ENCODE results near the gene BEGAIN.

BEGAIN gene

DNA sequence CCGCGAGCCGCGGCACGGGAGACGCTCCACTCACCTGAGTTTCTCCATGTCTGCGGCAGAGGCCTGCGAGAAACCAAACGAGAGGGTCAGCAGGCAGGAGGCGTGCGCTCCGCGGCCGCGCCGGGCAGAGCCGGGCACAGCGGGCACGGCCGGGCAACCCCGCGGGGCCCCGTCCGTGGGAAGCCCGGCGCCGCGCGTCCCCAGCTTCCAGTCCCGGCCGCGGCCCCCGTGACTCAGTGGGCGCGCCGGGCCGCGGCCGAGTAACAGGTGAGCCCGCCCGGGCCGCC, 19.4 kb downstream of the BEGAIN start:
- no peak for DNase-seq (ENCODE audit: low spot score)

GRCh38 chr14:100567009-100567876, 20.0 kb downstream of the BEGAIN start:
- DNase-seq (ENCODE audit: low spot score), result no peak

GRCh38 chr14:100566586-100566985, 20.6 kb downstream of the BEGAIN start:
- no peak for DNase-seq (ENCODE audit: low spot score)

DNA sequence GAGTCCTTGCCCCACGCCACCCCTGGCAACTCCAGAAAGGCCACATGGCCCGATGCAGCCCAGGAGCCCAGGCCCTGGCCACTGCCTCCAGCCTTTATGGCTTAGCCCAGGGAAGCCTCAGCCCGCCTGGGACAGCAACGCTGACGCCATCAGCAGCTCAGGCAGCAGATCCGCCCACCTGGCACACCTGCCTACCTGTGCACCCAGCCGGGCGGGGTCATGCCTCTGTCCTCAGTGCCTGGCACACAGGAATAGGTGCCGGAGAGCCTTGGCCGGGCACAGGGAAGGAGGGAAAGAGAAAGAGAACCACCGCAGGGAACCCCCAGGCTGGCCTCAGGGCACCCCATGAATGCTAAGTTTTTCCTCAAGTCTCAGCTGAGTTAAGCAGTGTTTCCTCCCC, 21.1 kb downstream of the BEGAIN start:
- DNase-seq (ENCODE audit: low spot score), result no peak

- DNase-seq (ENCODE audit: low spot score), result no peak
Measured at GRCh38 chr14:100565650-100566049, 21.6 kb downstream of the BEGAIN start.

DNA sequence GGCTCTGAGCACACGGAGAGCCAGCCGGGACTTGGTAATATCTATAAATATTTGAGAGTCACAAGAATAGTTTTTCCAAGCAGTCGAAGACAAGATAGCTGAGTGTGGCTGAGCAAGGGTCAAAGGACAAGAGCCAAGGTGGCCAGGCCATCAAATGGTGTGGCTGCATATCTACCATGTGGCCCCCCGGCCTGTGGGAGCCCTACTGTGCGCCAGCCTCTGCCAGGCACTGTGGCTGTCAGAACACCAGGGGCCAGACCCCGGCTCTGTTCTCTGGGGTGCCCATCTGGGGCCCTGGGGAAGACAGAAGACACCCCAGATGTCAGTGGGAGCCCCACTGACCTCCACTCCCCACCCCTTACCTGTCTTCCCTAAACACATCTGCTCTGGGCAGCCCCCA, 22.7 kb downstream of the BEGAIN start:
- no peak for DNase-seq (ENCODE audit: low spot score)

GRCh38 chr14:100562751-100563150, 24.5 kb downstream of the BEGAIN start:
- no peak for DNase-seq (ENCODE audit: low spot score)

- no peak for DNase-seq (ENCODE audit: low spot score)
Measured at GRCh38 chr14:100561005-100561404, 26.2 kb downstream of the BEGAIN start.

DNA sequence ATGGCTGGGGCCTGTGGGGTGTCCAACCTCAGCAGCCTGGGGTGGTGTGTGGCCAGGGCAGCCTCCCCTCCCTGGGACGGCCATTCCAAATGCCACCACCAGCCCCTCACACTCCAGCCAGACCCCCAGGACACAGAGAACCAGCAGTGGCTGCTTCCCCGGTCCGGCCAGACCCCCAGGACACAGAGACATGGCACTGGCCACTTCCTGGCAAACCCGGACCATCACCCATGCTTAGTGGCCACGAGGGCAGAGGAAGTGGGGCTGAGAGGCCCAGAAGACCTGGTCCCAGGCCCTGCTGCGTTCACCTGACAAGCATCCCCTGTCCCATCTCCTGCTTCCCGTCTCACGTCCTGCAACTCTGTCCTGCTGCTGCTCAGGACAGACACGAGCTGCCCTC, 26.7 kb downstream of the BEGAIN start:
- no peak for DNase-seq (ENCODE audit: low spot score)

DNA sequence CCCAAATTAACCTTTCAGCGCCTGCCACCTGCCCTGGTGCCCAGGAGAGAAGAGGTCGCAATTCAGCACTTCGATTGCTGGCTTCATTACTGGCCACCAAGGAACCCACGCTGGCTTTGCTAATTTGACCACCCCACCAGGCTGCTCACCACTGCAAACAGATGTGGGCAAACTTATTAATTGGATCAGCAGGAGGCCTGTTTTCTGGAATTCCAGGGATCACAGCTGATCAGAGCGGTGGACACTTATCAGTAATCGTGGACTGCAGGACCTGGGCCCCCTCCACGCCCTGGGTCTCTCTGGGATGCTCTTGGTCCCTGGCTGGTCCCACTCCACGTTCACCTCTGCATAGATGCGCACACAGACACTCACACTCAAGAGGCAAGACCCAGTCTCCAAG, 27.8 kb downstream of the BEGAIN start:
- no peak for DNase-seq (ENCODE audit: low spot score)

GRCh38 chr14:100558966-100559365, 28.3 kb downstream of the BEGAIN start:
- no peak for DNase-seq (ENCODE audit: low spot score)

DNA sequence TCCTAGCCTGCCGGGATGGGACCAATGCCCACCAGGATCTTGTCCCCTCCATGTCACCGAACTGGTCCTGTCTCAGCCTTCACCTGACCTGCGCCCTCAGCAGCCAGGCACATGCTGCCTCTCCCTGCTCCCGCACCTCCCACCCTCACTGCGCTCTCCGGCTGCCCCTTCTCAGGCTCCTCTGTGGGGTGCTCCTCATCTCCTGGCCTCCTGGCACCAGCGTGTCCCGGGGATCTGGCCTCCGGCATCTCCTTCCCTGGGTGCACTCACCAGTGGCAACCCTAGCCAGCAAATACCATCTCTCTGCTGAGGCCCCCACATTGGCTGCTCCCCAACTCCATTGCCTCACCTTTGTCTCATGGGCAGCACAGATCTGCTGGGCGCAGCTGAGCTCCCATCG, 29.0 kb downstream of the BEGAIN start:
- no peak for DNase-seq (ENCODE audit: low spot score)

DNA sequence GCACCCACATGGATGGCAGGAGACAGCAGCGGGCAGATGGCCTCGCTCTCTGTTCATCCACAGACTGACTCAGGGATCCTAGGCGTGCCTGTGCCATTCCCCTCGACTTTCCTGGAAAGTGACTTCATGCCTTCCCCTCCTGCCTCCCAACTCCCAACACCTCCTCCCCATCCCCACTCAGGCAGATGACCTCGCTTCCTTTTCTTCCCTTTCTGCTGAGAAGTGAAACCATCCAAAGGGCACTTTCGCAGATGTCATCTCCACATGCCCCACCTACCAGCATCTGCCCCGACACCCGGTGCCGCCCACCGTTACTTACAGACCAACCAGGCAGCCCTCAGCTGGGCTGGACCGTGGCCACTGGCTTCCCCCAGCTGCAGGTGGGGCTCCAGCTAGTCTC, 29.6 kb downstream of the BEGAIN start:
- DNase-seq (ENCODE audit: low spot score), result no peak

DNA sequence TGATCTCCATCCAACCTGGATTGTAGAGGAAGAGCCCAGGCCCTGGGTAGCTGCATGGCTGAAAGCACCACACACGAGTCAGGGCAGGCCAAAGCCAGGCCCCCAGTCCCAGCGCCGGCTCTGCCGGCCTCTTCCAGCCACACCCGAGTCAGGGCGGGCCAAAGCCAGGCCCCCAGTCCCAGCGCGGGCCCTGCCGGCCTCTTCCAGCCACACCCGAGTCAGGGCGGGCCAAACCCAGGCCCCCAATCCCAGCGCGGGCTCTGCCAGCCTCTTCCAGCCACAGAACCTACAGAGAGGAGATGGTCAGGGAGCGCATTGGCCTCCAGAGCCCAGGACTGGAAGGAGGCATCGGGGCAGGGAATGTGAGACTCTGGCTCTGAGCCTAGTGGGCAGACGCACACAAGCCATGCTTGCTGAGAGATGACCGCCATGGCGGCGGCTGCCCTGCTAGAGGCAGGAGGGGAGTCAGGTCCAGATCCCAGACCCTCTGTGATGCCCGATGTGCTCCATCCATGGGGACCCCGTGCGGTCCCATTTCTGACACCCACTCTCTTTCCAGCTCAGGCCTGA, 30.2 kb downstream of the BEGAIN start:
- no peak for DNase-seq (ENCODE audit: low spot score)

- no peak for DNase-seq (ENCODE audit: low spot score)
Measured at GRCh38 chr14:100556140-100556475, 31.1 kb downstream of the BEGAIN start.

GRCh38 chr14:100555436-100556139, 31.6 kb downstream of the BEGAIN start:
- no peak for DNase-seq (ENCODE audit: low spot score)

DNA sequence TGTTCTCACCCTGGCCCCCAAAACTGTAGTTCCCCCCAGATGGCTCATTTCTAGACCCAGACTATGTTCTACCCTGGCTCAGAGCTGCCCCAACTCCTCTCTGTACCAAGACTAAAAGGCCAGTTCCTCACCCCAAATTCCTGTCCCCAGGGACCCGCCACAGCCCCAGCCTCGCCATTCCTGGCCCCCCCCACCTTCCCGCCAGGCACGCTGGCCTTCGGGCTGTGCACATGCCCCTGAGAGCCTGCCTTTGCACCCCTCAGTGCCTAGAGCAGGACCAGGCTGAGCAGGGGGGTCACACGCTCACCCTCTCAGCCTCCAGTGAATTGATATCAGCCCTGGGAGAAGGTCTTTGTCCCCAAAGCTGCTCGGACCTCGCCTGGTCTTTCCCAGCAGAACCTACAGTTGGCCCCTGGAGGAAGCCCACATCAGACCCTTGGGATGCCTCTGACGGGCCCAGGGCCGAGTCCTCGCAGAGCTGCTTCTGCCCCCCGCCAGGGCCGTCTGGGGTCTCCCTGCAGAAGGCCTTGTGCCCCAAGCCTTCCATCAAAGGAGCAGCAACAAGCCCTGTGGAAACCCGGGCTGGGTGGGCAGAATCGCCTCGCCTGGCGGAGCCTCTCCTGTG, 32.4 kb downstream of the BEGAIN start:
- no peak for DNase-seq (ENCODE audit: low spot score)

DNA sequence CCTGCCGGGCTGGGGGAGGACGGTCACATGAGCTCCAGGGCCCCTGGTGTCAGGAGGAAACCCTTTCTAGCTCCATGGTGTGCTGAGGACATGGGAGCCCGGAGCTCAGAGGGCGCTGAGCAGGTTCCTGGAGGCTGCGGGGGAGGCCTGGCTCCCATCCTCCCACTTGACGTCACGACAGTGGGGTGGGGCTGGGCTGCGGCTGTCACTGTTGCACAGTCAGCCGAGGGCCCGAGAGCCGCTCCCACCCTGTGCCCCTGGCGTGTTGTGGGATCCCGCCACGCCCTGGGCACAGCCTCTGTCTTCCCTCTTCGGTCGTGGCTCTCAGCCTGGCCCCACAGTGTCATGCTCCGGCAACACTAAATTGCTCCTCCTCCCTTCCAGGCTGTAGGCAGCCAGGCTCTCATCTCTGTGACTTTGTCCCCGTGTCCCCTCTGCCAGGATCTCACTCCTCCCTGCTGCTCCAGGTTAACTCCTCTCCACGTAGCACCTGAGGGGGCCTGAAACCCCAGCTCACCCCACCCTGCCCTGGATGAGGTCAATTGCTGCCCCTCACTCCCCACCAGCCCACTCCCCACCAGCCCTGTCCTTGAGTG, 33.0 kb downstream of the BEGAIN start:
- DNase-seq (ENCODE audit: low spot score), result no peak

GRCh38 chr14:100553471-100553870, 33.7 kb downstream of the BEGAIN start:
- no peak for DNase-seq (ENCODE audit: low spot score)

GRCh38 chr14:100552524-100553125, 34.6 kb downstream of the BEGAIN start:
- DNase-seq (ENCODE audit: low spot score), result no peak

- DNase-seq (ENCODE audit: low spot score), result no peak
Measured at GRCh38 chr14:100551056-100551455, 36.2 kb downstream of the BEGAIN start.

All from HuH-7.5 (cell line).